OCI-LY1 (cell line): ENCODE measurements around the gene RAPGEF5.

Experiments used
- H2AFZ ChIP-seq: fragments of 200-600 bp; sonication (generic), shearing (Covaris generic); 2 replicates; pipeline ENCODE4 v1.6.0; 2014; ENCODE audit warnings: antibody characterized with exemption, mild to moderate bottlenecking, low read length
- H3F3A ChIP-seq: fragments of 200-600 bp; sonication (generic), shearing (Covaris generic); 2 replicates; pipeline ENCODE4 v1.6.0; 2014; ENCODE audit warnings: mild to moderate bottlenecking, antibody characterized with exemption, low read length, moderate library complexity; ENCODE audit not compliant: insufficient read depth
- H3K27ac ChIP-seq: fragments of 200-600 bp; sonication (generic); 2 replicates; pipeline ENCODE4 v1.5.1; 2014; ENCODE audit warnings: low read length, mixed run types, mild to moderate bottlenecking, low read depth; ENCODE audit not compliant: poor library complexity, severe bottlenecking
- H3K27me3 ChIP-seq: fragments of 200-600 bp; sonication (generic); 2 replicates; pipeline ENCODE4 v1.6.0; 2014; ENCODE audit warnings: antibody characterized with exemption, mild to moderate bottlenecking, low read length, moderate library complexity; ENCODE audit not compliant: insufficient read depth
- H3K36me3 ChIP-seq: fragments of 200-600 bp; sonication (generic); 2 replicates; pipeline ENCODE4 v1.6.1; 2014; ENCODE audit warnings: mild to moderate bottlenecking, antibody characterized with exemption, low read length, moderate library complexity, mixed read lengths; ENCODE audit not compliant: insufficient read depth
- H3K4me1 ChIP-seq: fragments of 200-600 bp; sonication (generic); 2 replicates; pipeline ENCODE4 v1.5.1; 2014; ENCODE audit warnings: mild to moderate bottlenecking, low read length, moderate library complexity; ENCODE audit not compliant: insufficient read depth, severe bottlenecking
- H3K4me2 ChIP-seq: fragments of 200-600 bp; sonication (generic), shearing (Covaris generic); 2 replicates; pipeline ENCODE4 v1.6.1; 2014; ENCODE audit warnings: low read length
- H3K4me3 ChIP-seq: fragments of 200-600 bp; sonication (generic); 2 replicates; pipeline ENCODE4 v1.5.1; 2014; ENCODE audit warnings: low read length, low read depth, mild to moderate bottlenecking, mixed read lengths; ENCODE audit not compliant: poor library complexity, severe bottlenecking
- H3K79me2 ChIP-seq: fragments of 200-600 bp; shearing (Covaris generic); 2 replicates; pipeline ENCODE4 v1.6.1; 2016; ENCODE audit warnings: mixed run types, low read length, mixed read lengths; ENCODE audit not compliant: insufficient read depth
- H3K9ac ChIP-seq: fragments of 200-600 bp; sonication (generic), shearing (Covaris generic); 2 replicates; pipeline ENCODE4 v1.6.1; 2014; ENCODE audit warnings: mild to moderate bottlenecking, low read length, mixed read lengths
- H3K9me2 ChIP-seq: fragments of 200-600 bp; sonication (generic), shearing (Covaris generic); 2 replicates; pipeline ENCODE4 v1.6.1; 2014; ENCODE audit warnings: low read depth, mild to moderate bottlenecking, low read length, mixed read lengths
- H3K9me3 ChIP-seq: fragments of 200-600 bp; shearing (Covaris generic); 2 replicates; pipeline ENCODE4 v1.6.1; 2014; ENCODE audit warnings: low read length, mixed read lengths
- H4K20me1 ChIP-seq: fragments of 200-600 bp; sonication (generic), shearing (Covaris generic); 2 replicates; pipeline ENCODE4 v1.6.0; 2016; ENCODE audit warnings: mild to moderate bottlenecking, low read length; ENCODE audit not compliant: insufficient read depth
- EZH2 ChIP-seq: fragments of 200-600 bp; sonication (generic), shearing (Covaris generic); IDR thresholded peaks from 2 replicates; pipeline ENCODE4 v1.8.0; 2017; ENCODE audit warnings: borderline replicate concordance, mixed run types, mild to moderate bottlenecking, antibody characterized with exemption, low read length, moderate library complexity, mixed read lengths
- TF ChIP-seq, protein P1 (sequence below): fragments of 200-600 bp; sonication (generic), shearing (Covaris generic); IDR thresholded peaks from 2 replicates; pipeline ENCODE4 v1.5.1; 2017; ENCODE audit warnings: mild to moderate bottlenecking, antibody characterized with exemption, low read length, moderate library complexity, mixed read lengths

Gene RAPGEF5

DNA sequence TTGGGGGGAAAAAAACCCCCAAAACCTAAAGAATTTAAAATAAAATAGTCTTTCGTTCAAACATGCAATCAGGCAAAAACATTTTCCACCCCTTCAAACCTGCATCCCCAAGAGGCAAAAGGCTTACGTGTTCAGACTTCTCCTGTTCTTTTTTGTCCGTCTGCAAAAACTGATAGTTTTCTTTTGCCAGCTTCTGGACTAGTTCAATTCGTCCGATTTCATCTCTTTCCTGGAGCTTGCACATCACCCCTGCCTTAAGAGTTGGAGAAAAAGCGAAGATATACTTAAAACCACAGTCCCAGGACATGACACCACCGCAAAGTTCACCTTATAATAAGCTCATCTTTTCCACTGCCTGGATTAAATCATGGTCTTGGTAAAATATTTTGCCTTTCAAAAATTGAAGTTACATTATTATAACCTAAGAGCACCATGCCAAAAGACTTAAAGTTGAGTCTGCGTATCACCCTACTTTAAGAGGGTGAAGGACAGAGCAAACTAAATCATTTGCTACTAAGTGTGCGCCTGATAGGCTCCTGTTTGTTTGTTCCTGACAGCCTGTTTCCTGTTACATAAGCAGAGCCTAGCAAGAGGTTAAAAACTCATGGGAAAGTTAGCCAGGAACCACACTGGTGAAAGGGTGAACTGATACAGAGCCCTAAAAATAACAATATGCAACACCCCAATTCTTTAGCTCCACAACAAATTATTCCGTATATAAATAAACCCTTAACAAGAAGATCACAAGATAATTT is 137.0 kb downstream of the RAPGEF5 start:
- no peak for TF ChIP-seq EZH2
- TF ChIP-seq, protein P1, sequence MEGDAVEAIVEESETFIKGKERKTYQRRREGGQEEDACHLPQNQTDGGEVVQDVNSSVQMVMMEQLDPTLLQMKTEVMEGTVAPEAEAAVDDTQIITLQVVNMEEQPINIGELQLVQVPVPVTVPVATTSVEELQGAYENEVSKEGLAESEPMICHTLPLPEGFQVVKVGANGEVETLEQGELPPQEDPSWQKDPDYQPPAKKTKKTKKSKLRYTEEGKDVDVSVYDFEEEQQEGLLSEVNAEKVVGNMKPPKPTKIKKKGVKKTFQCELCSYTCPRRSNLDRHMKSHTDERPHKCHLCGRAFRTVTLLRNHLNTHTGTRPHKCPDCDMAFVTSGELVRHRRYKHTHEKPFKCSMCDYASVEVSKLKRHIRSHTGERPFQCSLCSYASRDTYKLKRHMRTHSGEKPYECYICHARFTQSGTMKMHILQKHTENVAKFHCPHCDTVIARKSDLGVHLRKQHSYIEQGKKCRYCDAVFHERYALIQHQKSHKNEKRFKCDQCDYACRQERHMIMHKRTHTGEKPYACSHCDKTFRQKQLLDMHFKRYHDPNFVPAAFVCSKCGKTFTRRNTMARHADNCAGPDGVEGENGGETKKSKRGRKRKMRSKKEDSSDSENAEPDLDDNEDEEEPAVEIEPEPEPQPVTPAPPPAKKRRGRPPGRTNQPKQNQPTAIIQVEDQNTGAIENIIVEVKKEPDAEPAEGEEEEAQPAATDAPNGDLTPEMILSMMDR = no peak
- Histone ChIP-seq H3K9me2 (no peaks in the 10 kb centered on the region), H4K20me1 (no peaks in the 10 kb centered on the region), H3K9me3 (peaks cover 8% of the 10 kb centered on the region), H3K4me1 (no peaks in the 10 kb centered on the region), H3K4me2 (no peak overlapping the region), H2AFZ (no peak overlapping the region), H3K9ac (no peak overlapping the region), H3K27me3 (no peaks in the 10 kb centered on the region), H3K4me3 (no peak overlapping the region), H3K27ac (no peak overlapping the region), H3F3A (no peaks in the 10 kb centered on the region), H3K79me2 (no peaks in the 10 kb centered on the region), H3K36me3 (peaks cover 55% of the 10 kb centered on the region)

DNA sequence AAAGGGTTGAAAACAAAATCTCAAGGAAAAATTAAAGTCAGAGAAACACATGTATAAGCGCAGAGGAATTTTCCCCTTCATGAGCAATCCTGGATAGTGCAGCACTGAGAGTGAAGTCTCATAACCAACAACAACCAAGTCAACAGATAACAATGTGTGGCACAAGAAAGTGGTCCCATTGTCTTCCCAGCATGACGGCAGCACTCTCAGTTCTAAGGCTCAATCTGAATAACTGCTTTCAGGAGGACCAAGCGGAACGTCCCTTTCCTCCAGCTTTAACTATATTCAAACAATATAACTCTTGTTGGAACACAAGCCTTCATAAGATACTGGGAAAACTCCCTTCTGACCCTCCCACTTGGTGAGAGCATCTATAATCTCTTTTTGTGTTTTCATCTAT is 137.9 kb downstream of the RAPGEF5 start:
- Histone ChIP-seq H3K9me3 (peaks cover 8% of the 10 kb centered on the region), H3K27ac (no peak overlapping the region), H3K9ac (no peak overlapping the region), H3K4me2 (no peak overlapping the region), H3K4me1 (no peaks in the 10 kb centered on the region), H3K36me3 (peaks cover 50% of the 10 kb centered on the region), H3K9me2 (no peaks in the 10 kb centered on the region), H3K4me3 (no peak overlapping the region), H4K20me1 (no peaks in the 10 kb centered on the region), H3K79me2 (no peaks in the 10 kb centered on the region), H3F3A (no peaks in the 10 kb centered on the region), H3K27me3 (no peaks in the 10 kb centered on the region), H2AFZ (no peak overlapping the region)
- TF ChIP-seq, protein P1 = no peak
- TF ChIP-seq EZH2 = no peak

DNA sequence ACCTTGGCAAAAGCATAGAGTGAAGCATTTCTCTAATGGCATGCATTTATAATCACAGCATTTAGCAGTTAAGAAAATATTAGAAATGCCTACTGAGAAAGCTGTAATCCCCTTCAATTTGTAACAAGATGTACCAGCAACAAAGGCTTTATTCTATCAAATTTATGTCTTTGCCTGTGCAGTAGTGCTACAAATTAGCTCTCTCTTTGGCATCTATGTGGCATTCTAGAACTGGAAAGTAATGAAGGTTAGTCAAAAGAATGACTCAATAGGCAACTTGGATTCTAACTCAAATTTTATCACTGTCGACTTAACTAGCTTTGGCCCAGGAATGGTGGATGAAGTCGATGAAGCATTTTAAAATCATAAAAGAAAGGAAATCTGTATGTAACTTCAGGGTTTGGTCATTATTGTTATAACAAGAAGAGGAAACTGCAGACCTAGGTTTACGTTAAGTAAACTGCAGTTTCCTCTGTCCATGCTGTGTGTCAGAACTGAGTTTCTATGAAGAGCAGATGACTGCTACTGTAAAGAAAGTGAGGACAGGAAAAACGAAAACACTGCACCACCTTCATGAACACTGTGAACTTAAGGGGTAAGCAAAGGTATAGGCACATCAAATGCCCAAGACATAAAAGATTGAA is 140.0 kb downstream of the RAPGEF5 start:
- Histone ChIP-seq H3K4me3 (no peak overlapping the region), H3K79me2 (no peaks in the 10 kb centered on the region), H3K9me3 (no peaks in the 10 kb centered on the region), H4K20me1 (no peaks in the 10 kb centered on the region), H3K9me2 (no peaks in the 10 kb centered on the region), H3K4me1 (no peaks in the 10 kb centered on the region), H2AFZ (no peak overlapping the region), H3K36me3 (peaks cover 30% of the 10 kb centered on the region), H3F3A (no peaks in the 10 kb centered on the region), H3K27me3 (no peaks in the 10 kb centered on the region), H3K27ac (no peak overlapping the region), H3K9ac (no peak overlapping the region), H3K4me2 (no peak overlapping the region)
- TF ChIP-seq EZH2 = no peak
- TF ChIP-seq, protein P1 = no peak
